ENCODE data around the gene TSC22D1. TPM values are rescaled to one million over a fixed set of nuclear protein-coding genes. Genes with fewer than 3 reads are reported as not detected.

Gene TSC22D1
- total RNA-seq, 1 experiment from 2014 or later, result 37.2 TPM

- Mint-ChIP-seq H3K9me3 (ENCODE audit: low read depth, unreplicated experiment) (no peaks in the 10 kb centered on the region), H3K4me3 (ENCODE audit: low read depth, unreplicated experiment) (no peak overlapping the region), H3K27ac (ENCODE audit: unreplicated experiment) (no peak overlapping the region), H3K36me3 (ENCODE audit: insufficient read depth, unreplicated experiment) (no peaks in the 10 kb centered on the region), H3K27me3 (ENCODE audit: unreplicated experiment) (no peaks in the 10 kb centered on the region), H3K4me1 (ENCODE audit: low read depth, unreplicated experiment) (peaks cover 23% of the 10 kb centered on the region)
- no TSS peak for BruUV-seq (replicated peaks)
- intact Hi-C loops (cut with micrococcal nuclease; ENCODE audit: unreplicated experiment), result no loop called here
- DNase-seq, result no peak
- TF ChIP-seq CTCF (IDR thresholded peaks at IDR 0.05; ENCODE audit: unreplicated experiment), result no peak
- CTCF ChIA-PET, result no interaction called here
Observed at GRCh38 chr13:44400736-44401135, 175.4 kb downstream of the TSC22D1 start.

- Mint-ChIP-seq H3K9me3 (ENCODE audit: low read depth, unreplicated experiment) (no peaks in the 10 kb centered on the region), H3K4me1 (ENCODE audit: low read depth, unreplicated experiment) (peaks cover 12% of the 10 kb centered on the region), H3K4me3 (ENCODE audit: low read depth, unreplicated experiment) (no peak overlapping the region), H3K36me3 (ENCODE audit: insufficient read depth, unreplicated experiment) (no peaks in the 10 kb centered on the region), H3K27me3 (ENCODE audit: unreplicated experiment) (no peaks in the 10 kb centered on the region), H3K27ac (ENCODE audit: unreplicated experiment) (no peak overlapping the region)
- BruUV-seq (replicated peaks), result no TSS peak
- no peak for TF ChIP-seq CTCF (IDR thresholded peaks at IDR 0.05; ENCODE audit: unreplicated experiment)
- DNase-seq, result no peak
- CTCF ChIA-PET, result no interaction called here
- intact Hi-C loops (cut with micrococcal nuclease; ENCODE audit: unreplicated experiment), result no loop called here
Observed at GRCh38 chr13:44399074-44399473, 177.1 kb downstream of the TSC22D1 start.

- CTCF ChIA-PET, result interaction anchor here (0.8 kb wide), 1 partner anchor 62 kb away, joined by 3 read pairs; no protein-coding TSS in a partner anchor
- H3K4me3 Mint-ChIP-seq (ENCODE audit: low read depth, unreplicated experiment), result no peak overlapping the region
- BruUV-seq (replicated peaks), result no TSS peak
- H3K27ac Mint-ChIP-seq (ENCODE audit: unreplicated experiment), result no peak overlapping the region
- peaks cover 10% of the 10 kb centered on the region for H3K4me1 Mint-ChIP-seq (ENCODE audit: low read depth, unreplicated experiment)
- TF ChIP-seq CTCF (IDR thresholded peaks at IDR 0.05; ENCODE audit: unreplicated experiment), result no peak
- intact Hi-C loops (cut with micrococcal nuclease; ENCODE audit: unreplicated experiment), result no loop called here
- H3K27me3 Mint-ChIP-seq (ENCODE audit: unreplicated experiment), result no peaks in the 10 kb centered on the region
- H3K36me3 Mint-ChIP-seq (ENCODE audit: insufficient read depth, unreplicated experiment), result no peaks in the 10 kb centered on the region
- DNase-seq, result no peak
- H3K9me3 Mint-ChIP-seq (ENCODE audit: low read depth, unreplicated experiment), result no peaks in the 10 kb centered on the region
Observed at GRCh38 chr13:44398606-44399005, 177.5 kb downstream of the TSC22D1 start.

- no peak overlapping the region for H3K27ac Mint-ChIP-seq (ENCODE audit: unreplicated experiment)
- no peak overlapping the region for H3K4me3 Mint-ChIP-seq (ENCODE audit: low read depth, unreplicated experiment)
- no peak for TF ChIP-seq CTCF (IDR thresholded peaks at IDR 0.05; ENCODE audit: unreplicated experiment)
- peaks cover 11% of the 10 kb centered on the region for H3K4me1 Mint-ChIP-seq (ENCODE audit: low read depth, unreplicated experiment)
- H3K36me3 Mint-ChIP-seq (ENCODE audit: insufficient read depth, unreplicated experiment), result no peaks in the 10 kb centered on the region
- no peak for DNase-seq
- CTCF ChIA-PET, result interaction anchor here (0.8 kb wide), 1 partner anchor 61 kb away, joined by 3 read pairs; no protein-coding TSS in a partner anchor
- H3K27me3 Mint-ChIP-seq (ENCODE audit: unreplicated experiment), result no peaks in the 10 kb centered on the region
- no TSS peak for BruUV-seq (replicated peaks)
- H3K9me3 Mint-ChIP-seq (ENCODE audit: low read depth, unreplicated experiment), result no peaks in the 10 kb centered on the region
- intact Hi-C loops (cut with micrococcal nuclease; ENCODE audit: unreplicated experiment), result no loop called here
Observed at GRCh38 chr13:44397766-44398223, 178.3 kb downstream of the TSC22D1 start.
